Mesangial cell (primary cell): ENCODE measurements around the gene METTL6. TPM values are rescaled to one million over a fixed set of nuclear protein-coding genes. Genes with fewer than 3 reads are reported as not detected.

Experiments
- total RNA-seq: library from RNA; depleted of rRNA; stranded (reverse); fragments of >200 nt; gene quantifications from 2 replicates; pipeline ENCODE4 v1.2.3, GENCODE V29; 2015

Gene METTL6
- total RNA-seq = 12.7 and 13.0 TPM in 2 replicates

GRCh38 chr3:15427182-15427880 lies at the start of gene METTL6, which contains the start of gene EAF1:
TSS of gene METTL6 (minus strand) at chr3:15427544. CDS start at chr3:15426511, 1,033 bp downstream.
TSS of gene EAF1 (plus strand) at chr3:15427598. CDS start at chr3:15427780, 182 bp downstream.

Other genes with a start within 250 kb of the METTL6 start
- gene CAPN7, start 221.3 kb downstream of the METTL6 start, total RNA-seq = 13.0 and 24.1 TPM in 2 replicates
- 6.2 and 7.7 TPM in 2 replicates for gene SH3BP5, start 95.0 kb downstream of the METTL6 start, total RNA-seq
- gene EAF1, start 54 bp upstream of the METTL6 start, total RNA-seq = 25.9 and 32.2 TPM in 2 replicates
- gene COLQ, start 94.2 kb upstream of the METTL6 start, total RNA-seq = 0.13 and 0.16 TPM in 2 replicates
- gene HACL1, start 174.0 kb upstream of the METTL6 start, total RNA-seq = 10.6 and 15.3 TPM in 2 replicates
- gene BTD, start 174.2 kb upstream of the METTL6 start, total RNA-seq = 15.3 and 34.5 TPM in 2 replicates